GM12878 (cell line): Measurements from ENCODE around the gene SETD1B. TPM values are rescaled to one million over a fixed set of nuclear protein-coding genes. Genes with fewer than 3 reads are reported as not detected.
A peak's percentile ranks its signal among the peaks of the same experiment; 100 is the strongest.

ENCODE experiments used
- CREB1 ChIP-seq: IDR thresholded peaks from 2 replicates; pipeline ENCODE4 v1.6.1; 2012; ENCODE audit warnings: low read depth, mild to moderate bottlenecking, inconsistent platforms
- EGR1 ChIP-seq, 2 experiments: IDR thresholded peaks; 1 replicate in 1 of 2; 2 replicates in 1 of 2; pipeline ENCODE4 v1.6.1; 2011 to 2012; ENCODE audit warnings: low read depth in 2 of 2, low read length in 2 of 2, borderline replicate concordance in 1 of 2, mild to moderate bottlenecking in 1 of 2, moderate library complexity in 1 of 2
- HCFC1 ChIP-seq: fragments of 150-350 bp; IDR thresholded peaks from 2 replicates; pipeline ENCODE4 v1.6.1; 2014; ENCODE audit warnings: low read length
- HDAC2 ChIP-seq: fragments of 200-600 bp; sonication (generic); IDR thresholded peaks from 2 replicates; pipeline ENCODE4 v1.6.1; 2017
- JUNB ChIP-seq: IDR thresholded peaks from 2 replicates; pipeline ENCODE4 v1.6.1; 2016; ENCODE audit warnings: antibody characterized with exemption, mild to moderate bottlenecking
- MTA3 ChIP-seq: IDR thresholded peaks from 2 replicates; pipeline ENCODE4 v1.6.1; 2012; ENCODE audit warnings: low read length, inconsistent platforms, borderline replicate concordance
- PML ChIP-seq: IDR thresholded peaks from 2 replicates; pipeline ENCODE4 v1.6.1; 2012; ENCODE audit warnings: low read length, inconsistent platforms
- SIX5 ChIP-seq: IDR thresholded peaks from 2 replicates; pipeline ENCODE4 v1.6.1; 2011; ENCODE audit warnings: mild to moderate bottlenecking, low read depth, low read length, moderate library complexity; ENCODE audit not compliant: severe bottlenecking
- polyA plus RNA-seq, 11 experiments: library from polyadenylated mRNA; depleted of rRNA in 4 of 11; unstranded in 6 of 11; stranded (reverse) in 5 of 11; fragments of >200 nt; fragmentation: Nextera tagmentation in 4 of 11; fragmentation: Illumina TruSeq in 1 of 11; extraction: Ambion mirVana in 4 of 11; extraction: Trizol in 1 of 11; gene quantifications; 1 replicate in 1 of 11; 2 replicates in 10 of 11; pipeline versions ENCODE4 v1.2.1 to v1.2.3, GENCODE V29; 2011 to 2016; ENCODE audit warnings: inconsistent platforms in 2 of 11, missing spikeins in 2 of 11, low read depth in 1 of 11
- total RNA-seq, 4 experiments: library from RNA; depleted of rRNA in 3 of 4; stranded (reverse); fragments of >200 nt in 3 of 4; fragmentation: Illumina TruSeq in 1 of 4; extraction: Trizol in 1 of 4; gene quantifications; 2 replicates each; pipeline versions ENCODE4 v1.2.1 to v1.2.3, GENCODE V29; 2013 to 2021
- TF ChIP-seq, protein P1 (sequence below): IDR thresholded peaks from 2 replicates; pipeline ENCODE4 v1.6.1; 2011; ENCODE audit warnings: borderline replicate concordance, low read depth, mild to moderate bottlenecking, moderate library complexity, low read length; ENCODE audit not compliant: insufficient read depth, poor library complexity, severe bottlenecking
- TF ChIP-seq, protein P2 (sequence below): fragments of 150-350 bp; IDR thresholded peaks from 2 replicates; pipeline ENCODE4 v1.6.1; 2014; ENCODE audit warnings: mild to moderate bottlenecking, low read depth, low read length
- TF ChIP-seq, protein P3 (sequence below): fragments of 450-650 bp; IDR thresholded peaks from 2 replicates; pipeline ENCODE4 v1.6.1; 2016; ENCODE audit warnings: mild to moderate bottlenecking

SETD1B gene
- total and polyA plus RNA-seq, 10 of the 15 experiments (the other 5 are each of a cell fraction or from before 2014, with no cell fraction given): 0.50 to 17.3 (median 1.6) TPM

DNA sequence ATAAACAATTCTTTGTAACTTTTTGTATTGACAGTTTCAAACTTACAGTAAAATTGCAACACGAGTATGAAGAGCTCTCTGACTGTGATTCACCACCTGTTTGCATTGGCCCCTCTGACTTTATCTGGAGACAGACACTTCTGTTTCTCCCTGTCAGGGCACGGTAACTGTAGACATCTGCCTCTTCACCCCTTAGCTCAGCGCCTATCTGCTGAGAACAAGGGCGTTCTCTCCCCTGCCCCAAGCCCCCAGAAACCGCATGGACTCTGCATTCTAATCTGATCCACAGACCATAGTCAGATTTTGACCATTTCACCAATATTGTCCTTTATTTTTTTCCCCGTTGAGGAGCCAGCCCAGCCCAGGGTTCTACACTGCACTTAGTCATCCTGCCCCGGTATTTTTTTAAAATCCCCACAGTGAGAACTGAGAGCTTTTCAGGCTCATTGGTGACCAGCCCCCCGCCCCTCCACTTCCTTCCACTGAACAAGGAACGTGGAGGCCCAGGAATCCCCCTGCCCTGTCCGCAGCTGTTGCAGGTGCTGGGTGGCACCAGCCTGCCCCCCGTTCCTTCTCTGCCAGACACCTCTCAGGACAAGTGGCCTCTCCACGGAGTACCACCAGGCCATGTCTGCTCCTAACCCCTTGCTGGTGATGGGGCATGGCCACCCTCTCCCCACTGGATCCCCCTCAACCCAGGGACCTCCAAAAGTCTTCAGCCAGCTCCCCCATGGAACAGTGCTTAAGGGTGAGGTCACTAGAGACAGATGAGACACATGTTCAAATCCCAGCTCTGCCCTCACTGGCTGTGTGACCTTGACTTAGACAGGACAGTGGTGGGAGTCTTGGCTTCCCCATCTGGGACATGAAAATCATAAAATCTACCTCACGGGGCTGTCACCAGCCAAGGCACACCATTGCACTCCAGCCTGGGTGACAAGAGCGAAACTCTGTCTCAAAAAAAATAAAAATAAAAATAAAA, 21.5 kb upstream of the SETD1B start (continued):
- TF ChIP-seq CREB1: peak; percentile 45; the same call in 1 of the 2 replicates
- TF ChIP-seq MTA3: peak; percentile 62; the same call in 1 of the 2 replicates
- TF ChIP-seq, protein P1, sequence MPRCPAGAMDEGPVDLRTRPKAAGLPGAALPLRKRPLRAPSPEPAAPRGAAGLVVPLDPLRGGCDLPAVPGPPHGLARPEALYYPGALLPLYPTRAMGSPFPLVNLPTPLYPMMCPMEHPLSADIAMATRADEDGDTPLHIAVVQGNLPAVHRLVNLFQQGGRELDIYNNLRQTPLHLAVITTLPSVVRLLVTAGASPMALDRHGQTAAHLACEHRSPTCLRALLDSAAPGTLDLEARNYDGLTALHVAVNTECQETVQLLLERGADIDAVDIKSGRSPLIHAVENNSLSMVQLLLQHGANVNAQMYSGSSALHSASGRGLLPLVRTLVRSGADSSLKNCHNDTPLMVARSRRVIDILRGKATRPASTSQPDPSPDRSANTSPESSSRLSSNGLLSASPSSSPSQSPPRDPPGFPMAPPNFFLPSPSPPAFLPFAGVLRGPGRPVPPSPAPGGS: peak; percentile 60
- TF ChIP-seq, protein P2, sequence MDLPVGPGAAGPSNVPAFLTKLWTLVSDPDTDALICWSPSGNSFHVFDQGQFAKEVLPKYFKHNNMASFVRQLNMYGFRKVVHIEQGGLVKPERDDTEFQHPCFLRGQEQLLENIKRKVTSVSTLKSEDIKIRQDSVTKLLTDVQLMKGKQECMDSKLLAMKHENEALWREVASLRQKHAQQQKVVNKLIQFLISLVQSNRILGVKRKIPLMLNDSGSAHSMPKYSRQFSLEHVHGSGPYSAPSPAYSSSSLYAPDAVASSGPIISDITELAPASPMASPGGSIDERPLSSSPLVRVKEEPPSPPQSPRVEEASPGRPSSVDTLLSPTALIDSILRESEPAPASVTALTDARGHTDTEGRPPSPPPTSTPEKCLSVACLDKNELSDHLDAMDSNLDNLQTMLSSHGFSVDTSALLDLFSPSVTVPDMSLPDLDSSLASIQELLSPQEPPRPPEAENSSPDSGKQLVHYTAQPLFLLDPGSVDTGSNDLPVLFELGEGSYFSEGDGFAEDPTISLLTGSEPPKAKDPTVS: no peak
- 0 out of 2 replicates have a peak, but pooled peaks have one; percentile 6 for TF ChIP-seq JUNB
- peak; percentile 18 for TF ChIP-seq SIX5
- TF ChIP-seq, protein P3, sequence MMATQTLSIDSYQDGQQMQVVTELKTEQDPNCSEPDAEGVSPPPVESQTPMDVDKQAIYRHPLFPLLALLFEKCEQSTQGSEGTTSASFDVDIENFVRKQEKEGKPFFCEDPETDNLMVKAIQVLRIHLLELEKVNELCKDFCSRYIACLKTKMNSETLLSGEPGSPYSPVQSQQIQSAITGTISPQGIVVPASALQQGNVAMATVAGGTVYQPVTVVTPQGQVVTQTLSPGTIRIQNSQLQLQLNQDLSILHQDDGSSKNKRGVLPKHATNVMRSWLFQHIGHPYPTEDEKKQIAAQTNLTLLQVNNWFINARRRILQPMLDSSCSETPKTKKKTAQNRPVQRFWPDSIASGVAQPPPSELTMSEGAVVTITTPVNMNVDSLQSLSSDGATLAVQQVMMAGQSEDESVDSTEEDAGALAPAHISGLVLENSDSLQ: peak; percentile 34; the same call in 1 of the 2 replicates
- TF ChIP-seq PML: peak; percentile 63; the same call in 1 of the 2 replicates
- TF ChIP-seq EGR1 (IDR thresholded peaks at IDR 0.05; ENCODE audit: borderline replicate concordance in 1 of 2, low read depth in 2 of 2, low read length in 2 of 2): 0 out of 3 replicates have a peak, but pooled peaks of 1 of the 2 experiments have one; percentile 15
- TF ChIP-seq HDAC2: no peak
- TF ChIP-seq HCFC1: no peak
